ENCODE measurements around the gene C10orf88.

DNA sequence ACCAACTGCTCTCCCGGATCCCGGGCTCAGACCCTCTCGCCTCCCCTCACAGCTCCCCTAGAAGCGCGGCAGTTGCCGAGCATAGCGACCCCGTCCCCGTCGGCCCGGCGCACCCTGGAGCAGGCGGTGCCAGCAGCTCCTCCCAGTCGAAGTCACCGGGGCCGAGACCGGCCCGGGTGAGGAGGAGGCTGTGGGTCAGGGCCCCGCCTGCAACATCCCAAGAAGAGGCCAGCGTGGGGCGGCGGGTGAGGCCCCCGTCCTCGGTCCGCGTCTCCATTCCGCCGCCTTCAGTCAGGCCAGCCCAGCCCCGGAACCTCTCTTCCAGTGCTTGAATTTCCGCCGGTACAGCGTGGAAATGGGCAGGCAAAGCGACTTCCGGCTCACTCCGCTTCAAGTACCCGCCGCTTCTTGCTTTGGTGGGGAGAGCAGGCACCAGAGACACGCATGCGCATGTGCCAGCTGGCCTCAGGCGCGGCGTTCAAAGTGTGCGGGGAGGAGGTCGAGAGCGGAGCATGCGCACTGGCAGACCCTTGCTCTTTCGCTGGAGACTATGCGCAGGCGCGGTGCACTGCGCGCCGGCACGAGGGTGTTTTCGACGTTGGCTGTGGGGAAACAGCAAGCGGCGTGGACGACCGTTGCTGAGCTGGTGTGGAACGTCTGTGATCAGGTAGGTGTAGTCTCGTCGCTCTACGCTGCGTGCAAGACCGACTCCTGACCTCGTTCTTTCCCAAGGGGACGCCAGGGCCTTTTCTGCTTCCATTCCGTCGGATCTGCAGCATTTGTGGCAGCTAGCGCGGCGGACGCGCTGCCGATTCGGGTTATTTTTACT is at the start of gene C10orf88:
- TF ChIP-seq, protein P1, sequence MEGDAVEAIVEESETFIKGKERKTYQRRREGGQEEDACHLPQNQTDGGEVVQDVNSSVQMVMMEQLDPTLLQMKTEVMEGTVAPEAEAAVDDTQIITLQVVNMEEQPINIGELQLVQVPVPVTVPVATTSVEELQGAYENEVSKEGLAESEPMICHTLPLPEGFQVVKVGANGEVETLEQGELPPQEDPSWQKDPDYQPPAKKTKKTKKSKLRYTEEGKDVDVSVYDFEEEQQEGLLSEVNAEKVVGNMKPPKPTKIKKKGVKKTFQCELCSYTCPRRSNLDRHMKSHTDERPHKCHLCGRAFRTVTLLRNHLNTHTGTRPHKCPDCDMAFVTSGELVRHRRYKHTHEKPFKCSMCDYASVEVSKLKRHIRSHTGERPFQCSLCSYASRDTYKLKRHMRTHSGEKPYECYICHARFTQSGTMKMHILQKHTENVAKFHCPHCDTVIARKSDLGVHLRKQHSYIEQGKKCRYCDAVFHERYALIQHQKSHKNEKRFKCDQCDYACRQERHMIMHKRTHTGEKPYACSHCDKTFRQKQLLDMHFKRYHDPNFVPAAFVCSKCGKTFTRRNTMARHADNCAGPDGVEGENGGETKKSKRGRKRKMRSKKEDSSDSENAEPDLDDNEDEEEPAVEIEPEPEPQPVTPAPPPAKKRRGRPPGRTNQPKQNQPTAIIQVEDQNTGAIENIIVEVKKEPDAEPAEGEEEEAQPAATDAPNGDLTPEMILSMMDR (IDR thresholded peaks at IDR 0.05; ENCODE audit: low read depth, low read length), result no peak
- TF ChIP-seq EZH2phosphoT487 (IDR thresholded peaks at IDR 0.05; ENCODE audit: low read depth), result no peak

All from OCI-LY3 (cell line).